SK-N-SH treated with all-trans-retinoic acid at 6 μM for 48 hours (cell line): ENCODE results near the gene IGFBP7.

Experiments used
- ATAC-seq: fragments of 200-7000 bp; cut with Tn5 transposase; 3 replicates; pipeline ENCODE4 v1.9.1; 2020; ENCODE audit warnings: mild to moderate bottlenecking, moderate library complexity
- ARNTL ChIP-seq: fragments of 450-650 bp; formaldehyde crosslinking; IDR thresholded peaks from 2 replicates; pipeline ENCODE4 v1.5.0; 2020; ENCODE audit warnings: low read depth, mild to moderate bottlenecking, moderate library complexity, borderline replicate concordance
- BACH2 ChIP-seq: fragments of 250-450 bp; sonication (Bioruptor Pico); IDR thresholded peaks from 2 replicates; pipeline ENCODE4 v1.9.0; 2021; ENCODE audit warnings: mild to moderate bottlenecking, borderline replicate concordance
- CSDC2 ChIP-seq: fragments of 250-450 bp; sonication (Bioruptor Pico); IDR thresholded peaks from 2 replicates; pipeline ENCODE4 v1.5.0; 2020; ENCODE audit warnings: mild to moderate bottlenecking, moderate library complexity
- CSRNP3 ChIP-seq: fragments of 250-450 bp; sonication (Bioruptor Pico); IDR thresholded peaks from 2 replicates; pipeline ENCODE4 v1.5.1; 2021; ENCODE audit warnings: mild to moderate bottlenecking, moderate library complexity
- ESRRG ChIP-seq: fragments of 250-450 bp; sonication (Bioruptor Pico); IDR thresholded peaks from 2 replicates; pipeline ENCODE4 v1.6.1; 2021; ENCODE audit warnings: mild to moderate bottlenecking
- GLIS3 ChIP-seq: fragments of 250-450 bp; sonication (Bioruptor Pico); IDR thresholded peaks from 2 replicates; pipeline ENCODE4 v1.5.0; 2020; ENCODE audit warnings: mild to moderate bottlenecking, moderate library complexity
- ISL1 ChIP-seq: fragments of 250-450 bp; sonication (Bioruptor Pico); IDR thresholded peaks from 2 replicates; pipeline ENCODE4 v2.1.2; 2022; ENCODE audit warnings: mild to moderate bottlenecking, moderate library complexity
- OSR1 ChIP-seq: fragments of 250-450 bp; sonication (Bioruptor Pico); IDR thresholded peaks from 2 replicates; pipeline ENCODE4 v1.8.0; 2022; ENCODE audit warnings: moderate library complexity, mild to moderate bottlenecking, inconsistent platforms
- POU6F1 ChIP-seq: fragments of 250-450 bp; sonication (Bioruptor Pico); IDR thresholded peaks from 2 replicates; pipeline ENCODE4 v1.8.0; 2021; ENCODE audit warnings: low read depth, mild to moderate bottlenecking, moderate library complexity, borderline replicate concordance
- PPARA ChIP-seq: fragments of 250-450 bp; sonication (Bioruptor Pico); IDR thresholded peaks from 2 replicates; pipeline ENCODE4 v1.5.0; 2020; ENCODE audit warnings: mild to moderate bottlenecking, borderline replicate concordance
- RARB ChIP-seq: fragments of 250-450 bp; sonication (Bioruptor Pico); IDR thresholded peaks from 2 replicates; pipeline ENCODE4 v1.8.0; 2021; ENCODE audit warnings: mild to moderate bottlenecking, moderate library complexity
- SNAI2 ChIP-seq: fragments of 250-450 bp; sonication (Bioruptor Pico); IDR thresholded peaks from 2 replicates; pipeline ENCODE4 v1.5.0; 2020; ENCODE audit warnings: mild to moderate bottlenecking, moderate library complexity
- TCF4 ChIP-seq: fragments of 250-450 bp; sonication (Bioruptor Pico); IDR thresholded peaks from 2 replicates; pipeline ENCODE4 v1.8.0; 2021; ENCODE audit warnings: mild to moderate bottlenecking, moderate library complexity, borderline replicate concordance
- TOX ChIP-seq: fragments of 250-450 bp; sonication (Bioruptor Pico); IDR thresholded peaks from 2 replicates; pipeline ENCODE4 v1.8.0; 2021; ENCODE audit warnings: mild to moderate bottlenecking, moderate library complexity, borderline replicate concordance
- ZC3H10 ChIP-seq: fragments of 250-450 bp; sonication (Bioruptor Pico); IDR thresholded peaks from 2 replicates; pipeline ENCODE4 v1.5.1; 2021; ENCODE audit warnings: mild to moderate bottlenecking, moderate library complexity
- ZFP3 ChIP-seq: fragments of 250-450 bp; sonication (Bioruptor Pico); IDR thresholded peaks from 2 replicates; pipeline ENCODE4 v1.5.0; 2020; ENCODE audit warnings: mild to moderate bottlenecking, moderate library complexity
- ZFP30 ChIP-seq: fragments of 450-650 bp; formaldehyde crosslinking; IDR thresholded peaks from 2 replicates; pipeline ENCODE4 v1.5.0; 2022; ENCODE audit warnings: mild to moderate bottlenecking, moderate library complexity
- ZNF70 ChIP-seq: fragments of 450-650 bp; formaldehyde crosslinking; IDR thresholded peaks from 2 replicates; pipeline ENCODE4 v1.5.0; 2020; ENCODE audit warnings: mild to moderate bottlenecking, moderate library complexity
- ZNF8 ChIP-seq: fragments of 450-650 bp; formaldehyde crosslinking; IDR thresholded peaks from 2 replicates; pipeline ENCODE4 v1.5.0; 2020; ENCODE audit warnings: mild to moderate bottlenecking, moderate library complexity
- TF ChIP-seq, protein P1 (sequence below): fragments of 250-450 bp; sonication (Bioruptor Pico); IDR thresholded peaks from 2 replicates; pipeline ENCODE4 v1.8.0; 2020; ENCODE audit warnings: mild to moderate bottlenecking, moderate library complexity, borderline replicate concordance
- TF ChIP-seq, protein P2 (sequence below): fragments of 250-450 bp; sonication (Bioruptor Pico); IDR thresholded peaks from 2 replicates; pipeline ENCODE4 v1.5.0; 2020; ENCODE audit warnings: mild to moderate bottlenecking, moderate library complexity
- TF ChIP-seq, protein P3 (sequence below): fragments of 250-450 bp; sonication (Bioruptor Pico); IDR thresholded peaks from 2 replicates; pipeline ENCODE4 v1.5.1; 2020; ENCODE audit warnings: low read depth, mild to moderate bottlenecking, moderate library complexity

IGFBP7 gene

DNA sequence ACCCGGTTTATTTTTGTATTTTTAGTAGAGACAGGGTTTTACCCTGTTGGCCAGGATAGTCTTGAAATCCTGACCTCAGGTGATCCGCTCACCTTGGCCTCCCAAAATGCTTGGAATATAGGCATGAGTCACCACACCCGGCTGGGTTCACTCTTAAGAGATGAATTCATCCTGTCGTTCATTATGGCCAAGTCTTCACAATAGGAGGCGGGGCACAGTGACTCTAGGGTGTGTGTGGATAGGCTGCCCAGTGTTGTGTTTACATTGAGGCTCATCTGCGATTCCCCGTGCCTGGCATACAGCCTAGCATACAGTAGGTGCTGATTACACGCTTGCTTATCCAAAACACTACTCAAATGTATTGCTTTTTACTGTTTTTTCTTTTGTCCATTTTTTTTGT, 41.3 kb upstream of the IGFBP7 start (continued):
- TF ChIP-seq POU6F1 (CRISPR knock-in tag) (no peak), TCF4 (CRISPR knock-in tag) (no peak), ESRRG (CRISPR knock-in tag) (no peak), SNAI2 (CRISPR knock-in tag) (no peak)

- no peak for ATAC-seq
- TF ChIP-seq ZFP30 (CRISPR knock-in tag) (no peak), RARB (CRISPR knock-in tag) (no peak), ZFP3 (CRISPR knock-in tag) (no peak), ESRRG (CRISPR knock-in tag) (no peak), POU6F1 (CRISPR knock-in tag) (no peak), ZNF8 (no peak), SNAI2 (CRISPR knock-in tag) (no peak), PPARA (CRISPR knock-in tag) (no peak), CSDC2 (CRISPR knock-in tag) (no peak), ARNTL (CRISPR knock-in tag) (no peak)
- TF ChIP-seq, protein P1, sequence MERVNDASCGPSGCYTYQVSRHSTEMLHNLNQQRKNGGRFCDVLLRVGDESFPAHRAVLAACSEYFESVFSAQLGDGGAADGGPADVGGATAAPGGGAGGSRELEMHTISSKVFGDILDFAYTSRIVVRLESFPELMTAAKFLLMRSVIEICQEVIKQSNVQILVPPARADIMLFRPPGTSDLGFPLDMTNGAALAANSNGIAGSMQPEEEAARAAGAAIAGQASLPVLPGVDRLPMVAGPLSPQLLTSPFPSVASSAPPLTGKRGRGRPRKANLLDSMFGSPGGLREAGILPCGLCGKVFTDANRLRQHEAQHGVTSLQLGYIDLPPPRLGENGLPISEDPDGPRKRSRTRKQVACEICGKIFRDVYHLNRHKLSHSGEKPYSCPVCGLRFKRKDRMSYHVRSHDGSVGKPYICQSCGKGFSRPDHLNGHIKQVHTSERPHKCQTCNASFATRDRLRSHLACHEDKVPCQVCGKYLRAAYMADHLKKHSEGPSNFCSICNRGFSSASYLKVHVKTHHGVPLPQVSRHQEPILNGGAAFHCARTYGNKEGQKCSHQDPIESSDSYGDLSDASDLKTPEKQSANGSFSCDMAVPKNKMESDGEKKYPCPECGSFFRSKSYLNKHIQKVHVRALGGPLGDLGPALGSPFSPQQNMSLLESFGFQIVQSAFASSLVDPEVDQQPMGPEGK (CRISPR knock-in tag): no peak
These were observed 39.6 kb upstream of the IGFBP7 start for GRCh38 chr4:57149833-57150232.

GRCh38 chr4:57148831-57149505, 38.8 kb upstream of the IGFBP7 start:
- no peak for ATAC-seq
- TF ChIP-seq ESRRG (CRISPR knock-in tag) (no peak), ARNTL (CRISPR knock-in tag) (no peak), ZNF8 (no peak), ZFP3 (CRISPR knock-in tag) (no peak), GLIS3 (CRISPR knock-in tag) (no peak), ZFP30 (CRISPR knock-in tag) (no peak), CSDC2 (CRISPR knock-in tag) (no peak), RARB (CRISPR knock-in tag) (no peak), OSR1 (CRISPR knock-in tag) (no peak), PPARA (CRISPR knock-in tag) (no peak)
- TF ChIP-seq, protein P2, sequence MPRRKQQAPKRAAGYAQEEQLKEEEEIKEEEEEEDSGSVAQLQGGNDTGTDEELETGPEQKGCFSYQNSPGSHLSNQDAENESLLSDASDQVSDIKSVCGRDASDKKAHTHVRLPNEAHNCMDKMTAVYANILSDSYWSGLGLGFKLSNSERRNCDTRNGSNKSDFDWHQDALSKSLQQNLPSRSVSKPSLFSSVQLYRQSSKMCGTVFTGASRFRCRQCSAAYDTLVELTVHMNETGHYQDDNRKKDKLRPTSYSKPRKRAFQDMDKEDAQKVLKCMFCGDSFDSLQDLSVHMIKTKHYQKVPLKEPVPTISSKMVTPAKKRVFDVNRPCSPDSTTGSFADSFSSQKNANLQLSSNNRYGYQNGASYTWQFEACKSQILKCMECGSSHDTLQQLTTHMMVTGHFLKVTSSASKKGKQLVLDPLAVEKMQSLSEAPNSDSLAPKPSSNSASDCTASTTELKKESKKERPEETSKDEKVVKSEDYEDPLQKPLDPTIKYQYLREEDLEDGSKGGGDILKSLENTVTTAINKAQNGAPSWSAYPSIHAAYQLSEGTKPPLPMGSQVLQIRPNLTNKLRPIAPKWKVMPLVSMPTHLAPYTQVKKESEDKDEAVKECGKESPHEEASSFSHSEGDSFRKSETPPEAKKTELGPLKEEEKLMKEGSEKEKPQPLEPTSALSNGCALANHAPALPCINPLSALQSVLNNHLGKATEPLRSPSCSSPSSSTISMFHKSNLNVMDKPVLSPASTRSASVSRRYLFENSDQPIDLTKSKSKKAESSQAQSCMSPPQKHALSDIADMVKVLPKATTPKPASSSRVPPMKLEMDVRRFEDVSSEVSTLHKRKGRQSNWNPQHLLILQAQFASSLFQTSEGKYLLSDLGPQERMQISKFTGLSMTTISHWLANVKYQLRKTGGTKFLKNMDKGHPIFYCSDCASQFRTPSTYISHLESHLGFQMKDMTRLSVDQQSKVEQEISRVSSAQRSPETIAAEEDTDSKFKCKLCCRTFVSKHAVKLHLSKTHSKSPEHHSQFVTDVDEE (CRISPR knock-in tag): no peak

DNA sequence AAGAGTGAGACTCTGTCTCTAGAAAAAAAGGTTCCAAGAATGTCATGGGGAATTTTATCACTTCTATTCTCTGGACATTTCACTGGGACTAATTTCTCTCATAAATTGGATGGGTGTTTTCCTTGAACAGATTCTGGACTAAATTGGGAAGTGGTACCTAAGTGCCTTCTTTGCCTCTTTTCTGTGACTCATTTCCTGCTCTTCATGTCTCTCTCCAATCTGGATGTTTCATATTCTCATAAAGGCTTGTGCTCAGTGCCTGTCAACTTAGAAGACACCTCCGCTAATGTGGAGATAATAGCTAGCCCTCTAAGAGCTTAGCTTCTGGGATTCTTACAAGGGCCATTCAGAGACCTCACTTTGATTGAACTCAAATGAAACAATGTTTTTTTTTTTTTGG, 38.0 kb upstream of the IGFBP7 start:
- no peak for ATAC-seq
- no peak for TF ChIP-seq ZNF70 (CRISPR knock-in tag)
- TF ChIP-seq, protein P3, sequence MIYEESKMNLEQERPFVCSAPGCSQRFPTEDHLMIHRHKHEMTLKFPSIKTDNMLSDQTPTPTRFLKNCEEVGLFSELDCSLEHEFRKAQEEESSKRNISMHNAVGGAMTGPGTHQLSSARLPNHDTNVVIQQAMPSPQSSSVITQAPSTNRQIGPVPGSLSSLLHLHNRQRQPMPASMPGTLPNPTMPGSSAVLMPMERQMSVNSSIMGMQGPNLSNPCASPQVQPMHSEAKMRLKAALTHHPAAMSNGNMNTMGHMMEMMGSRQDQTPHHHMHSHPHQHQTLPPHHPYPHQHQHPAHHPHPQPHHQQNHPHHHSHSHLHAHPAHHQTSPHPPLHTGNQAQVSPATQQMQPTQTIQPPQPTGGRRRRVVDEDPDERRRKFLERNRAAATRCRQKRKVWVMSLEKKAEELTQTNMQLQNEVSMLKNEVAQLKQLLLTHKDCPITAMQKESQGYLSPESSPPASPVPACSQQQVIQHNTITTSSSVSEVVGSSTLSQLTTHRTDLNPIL (CRISPR knock-in tag): no peak
- TF ChIP-seq SNAI2 (CRISPR knock-in tag): no peak
- TF ChIP-seq GLIS3 (CRISPR knock-in tag): no peak
- TF ChIP-seq RARB (CRISPR knock-in tag): no peak
- no peak for TF ChIP-seq PPARA (CRISPR knock-in tag)
- TF ChIP-seq ZNF8: no peak
- no peak for TF ChIP-seq BACH2 (CRISPR knock-in tag)
- TF ChIP-seq ZC3H10: no peak
- no peak for TF ChIP-seq ZFP3 (CRISPR knock-in tag)
- no peak for TF ChIP-seq ISL1 (CRISPR knock-in tag)
- TF ChIP-seq CSRNP3 (CRISPR knock-in tag): no peak
- TF ChIP-seq TOX: no peak
